Measurements from ENCODE around the gene GLI3. TPM values are rescaled to one million over a fixed set of nuclear protein-coding genes. Genes with fewer than 3 reads are reported as not detected.
A peak's percentile ranks its signal among the peaks of the same experiment; 100 is the strongest.

GLI3 gene
- total RNA-seq, 4 donors from 2014 or later: 8.6 to 12.6 (median 8.7) TPM

GRCh38 chr7:42217053-42217452 is 20.0 kb downstream of the GLI3 start:
- no peaks in the 10 kb centered on the region for H3K27me3 ChIP-seq
- peak overlapping the region in 2 of 4 donors; percentile 1 to 18 for H3K27ac ChIP-seq
- no peaks in the 10 kb centered on the region for H3K36me3 ChIP-seq
- TF ChIP-seq POLR2A (IDR thresholded peaks at IDR 0.05) (no peak), CTCF (IDR thresholded peaks at IDR 0.05) (no peak), EP300 (IDR thresholded peaks at IDR 0.05) (no peak)
- peaks cover 0 to 52% (median 0%) of the 10 kb centered on the region in 4 donors for H3K4me1 ChIP-seq
- no peak overlapping the region for H3K4me3 ChIP-seq
- peak in 1 of 2 donors; percentile 52 for DNase-seq (ENCODE audit: low spot score in 2 of 2)
- WGBS, 2 donors: 57 to 64% methylated on average over 6 of the region's 6 CpGs
- H3K9me3 ChIP-seq: no peaks in the 10 kb centered on the region

GRCh38 chr7:42214060-42214679 is 22.8 kb downstream of the GLI3 start:
- no peaks in the 10 kb centered on the region for H3K9me3 ChIP-seq
- no peaks in the 10 kb centered on the region for H3K36me3 ChIP-seq
- no peak overlapping the region for H3K27ac ChIP-seq
- TF ChIP-seq CTCF (IDR thresholded peaks at IDR 0.05): no peak
- TF ChIP-seq EP300 (IDR thresholded peaks at IDR 0.05): no peak
- TF ChIP-seq POLR2A (IDR thresholded peaks at IDR 0.05): no peak
- no peaks in the 10 kb centered on the region for H3K27me3 ChIP-seq
- H3K4me1 ChIP-seq: peaks cover 0 to 41% (median 0%) of the 10 kb centered on the region in 4 donors
- H3K4me3 ChIP-seq: no peak overlapping the region
- WGBS, 2 donors: 87 to 91% methylated on average over 8 of the region's 8 CpGs
- DNase-seq (ENCODE audit: low spot score in 2 of 2): no peak

GRCh38 chr7:42213093-42213492 is 23.9 kb downstream of the GLI3 start:
- no peak overlapping the region for H3K27ac ChIP-seq
- H3K4me1 ChIP-seq: peaks cover 0 to 39% (median 0%) of the 10 kb centered on the region in 4 donors
- no peak overlapping the region for H3K4me3 ChIP-seq
- no peaks in the 10 kb centered on the region for H3K36me3 ChIP-seq
- DNase-seq (ENCODE audit: low spot score in 2 of 2): no peak
- no peaks in the 10 kb centered on the region for H3K27me3 ChIP-seq
- TF ChIP-seq EP300 (IDR thresholded peaks at IDR 0.05): no peak
- TF ChIP-seq CTCF (IDR thresholded peaks at IDR 0.05): no peak
- TF ChIP-seq POLR2A (IDR thresholded peaks at IDR 0.05): no peak
- no peaks in the 10 kb centered on the region for H3K9me3 ChIP-seq
- 80 to 84% methylated on average over 3 of the region's 3 CpGs for WGBS, 2 donors

GRCh38 chr7:42212541-42213090 is 24.4 kb downstream of the GLI3 start:
- H3K27me3 ChIP-seq: no peaks in the 10 kb centered on the region
- DNase-seq (ENCODE audit: low spot score in 2 of 2): no peak
- TF ChIP-seq POLR2A (IDR thresholded peaks at IDR 0.05): no peak
- no peak for TF ChIP-seq EP300 (IDR thresholded peaks at IDR 0.05)
- no peak for TF ChIP-seq CTCF (IDR thresholded peaks at IDR 0.05)
- H3K36me3 ChIP-seq: no peaks in the 10 kb centered on the region
- H3K9me3 ChIP-seq: no peaks in the 10 kb centered on the region
- H3K27ac ChIP-seq: no peak overlapping the region
- H3K4me1 ChIP-seq: peaks cover 0 to 36% (median 0%) of the 10 kb centered on the region in 4 donors
- H3K4me3 ChIP-seq: no peak overlapping the region
- WGBS, 2 donors: 91 to 92% methylated on average over 8 of the region's 8 CpGs

GRCh38 chr7:42211938-42212337 is 25.1 kb downstream of the GLI3 start:
- no peak for DNase-seq (ENCODE audit: low spot score in 2 of 2)
- no peaks in the 10 kb centered on the region for H3K36me3 ChIP-seq
- H3K27me3 ChIP-seq: no peaks in the 10 kb centered on the region
- no peaks in the 10 kb centered on the region for H3K9me3 ChIP-seq
- H3K27ac ChIP-seq: no peak overlapping the region
- H3K4me3 ChIP-seq: no peak overlapping the region
- 85 to 87% methylated on average over 3 of the region's 3 CpGs for WGBS, 2 donors
- H3K4me1 ChIP-seq: peaks cover 0 to 29% (median 0%) of the 10 kb centered on the region in 4 donors
- TF ChIP-seq EP300 (IDR thresholded peaks at IDR 0.05) (peak in 1 of 2 donors; percentile 9), CTCF (IDR thresholded peaks at IDR 0.05) (no peak)

Measured in tibial nerve (tissue), 4 donors.